SK-N-MC (cell line): ENCODE data around the gene SPOP.

ENCODE experiments used
- DNase-seq: peaks from one replicate; pipeline ENCODE4 v3.0.0-alpha.2; 2011; ENCODE audit warnings: low read depth, low spot score
- H3K27ac ChIP-seq: fragments of 200-600 bp; sonication (generic); 2 replicates; pipeline ENCODE4 v1.5.1; 2016; ENCODE audit warnings: mixed run types
- H3K36me3 ChIP-seq: fragments of 200-600 bp; sonication (generic); 2 replicates; pipeline ENCODE4 v1.6.1; 2017; ENCODE audit warnings: antibody characterized with exemption, low read length, mixed read lengths; ENCODE audit not compliant: insufficient read depth
- H3K4me3 ChIP-seq: fragments of 200-600 bp; sonication (generic); 2 replicates; pipeline ENCODE4 v1.5.1; 2016
- H3K9ac ChIP-seq: fragments of 200-600 bp; sonication (generic); 2 replicates; pipeline ENCODE4 v1.8.0; 2017; ENCODE audit warnings: mixed run types, mixed read lengths; ENCODE audit not compliant: insufficient read length
- H3K9me3 ChIP-seq: fragments of 200-600 bp; sonication (generic); 2 replicates; pipeline ENCODE4 v1.6.1; 2017; ENCODE audit warnings: low read depth, mild to moderate bottlenecking, antibody characterized with exemption, low read length, moderate library complexity, mixed read lengths
- EZH2 ChIP-seq: fragments of 200-600 bp; sonication (generic); IDR thresholded peaks from one replicate; pipeline ENCODE4 v1.6.1; 2017; ENCODE audit warnings: antibody characterized with exemption
- FOXP2 ChIP-seq: optimal IDR thresholded peaks from 2 replicates; pipeline ENCODE3; 2011; ENCODE audit warnings: mild to moderate bottlenecking, moderate library complexity; ENCODE audit not compliant: insufficient read depth; ENCODE audit errors: extremely low read length, control extremely low read depth
- POLR2AphosphoS5 ChIP-seq: IDR thresholded peaks from 2 replicates; pipeline ENCODE4 v1.6.1; 2012; ENCODE audit warnings: mild to moderate bottlenecking, low read depth, low read length, borderline replicate concordance

The SPOP gene

DNA sequence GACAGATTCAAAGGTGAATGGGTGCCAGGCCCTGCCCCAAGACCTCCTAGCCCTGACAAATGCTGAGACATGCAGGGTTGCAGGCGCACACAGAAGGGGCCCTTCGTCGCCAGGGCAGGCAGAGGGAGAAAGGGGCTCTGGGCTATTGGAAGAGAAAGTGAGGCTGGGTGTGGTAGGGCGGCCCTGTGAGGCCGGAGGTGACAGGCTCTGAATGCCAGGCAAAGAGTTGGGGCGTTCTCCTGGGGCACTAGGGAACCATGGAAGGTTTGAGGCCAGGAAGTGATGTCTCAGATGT, 128.6 kb downstream of the SPOP start:
- H3K4me3 ChIP-seq: no peak overlapping the region
- no peaks in the 10 kb centered on the region for H3K9me3 ChIP-seq
- TF ChIP-seq FOXP2 (no peak), POLR2AphosphoS5 (no peak), EZH2 (no peak)
- no peak overlapping the region for H3K9ac ChIP-seq
- no peaks in the 10 kb centered on the region for H3K36me3 ChIP-seq
- no peak for DNase-seq
- H3K27ac ChIP-seq: no peak overlapping the region
